ENCODE measurements around the gene TRIM22.
A peak's percentile ranks its signal among the peaks of the same experiment; 100 is the strongest.

DNA sequence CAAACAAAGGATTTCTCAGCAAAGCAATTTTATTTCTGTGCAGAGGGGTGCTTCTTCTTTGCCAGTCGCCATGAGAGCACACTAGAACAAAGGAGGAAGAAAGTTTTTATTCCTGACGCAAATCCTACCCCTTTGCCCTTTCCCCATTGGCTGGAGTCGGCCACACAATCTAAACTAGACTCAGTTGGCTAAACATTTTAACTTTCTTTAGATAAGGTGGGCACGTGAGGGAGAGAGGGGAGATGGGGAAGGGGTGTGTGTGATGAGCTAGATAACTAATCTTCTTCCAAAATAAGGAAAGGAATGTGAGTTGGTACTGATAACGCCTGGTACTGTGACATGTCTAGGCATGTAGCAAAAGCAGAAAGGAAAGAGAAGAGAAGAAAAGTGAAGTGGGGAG, 626 bp downstream of the TRIM22 start:
- TF ChIP-seq, protein P1, sequence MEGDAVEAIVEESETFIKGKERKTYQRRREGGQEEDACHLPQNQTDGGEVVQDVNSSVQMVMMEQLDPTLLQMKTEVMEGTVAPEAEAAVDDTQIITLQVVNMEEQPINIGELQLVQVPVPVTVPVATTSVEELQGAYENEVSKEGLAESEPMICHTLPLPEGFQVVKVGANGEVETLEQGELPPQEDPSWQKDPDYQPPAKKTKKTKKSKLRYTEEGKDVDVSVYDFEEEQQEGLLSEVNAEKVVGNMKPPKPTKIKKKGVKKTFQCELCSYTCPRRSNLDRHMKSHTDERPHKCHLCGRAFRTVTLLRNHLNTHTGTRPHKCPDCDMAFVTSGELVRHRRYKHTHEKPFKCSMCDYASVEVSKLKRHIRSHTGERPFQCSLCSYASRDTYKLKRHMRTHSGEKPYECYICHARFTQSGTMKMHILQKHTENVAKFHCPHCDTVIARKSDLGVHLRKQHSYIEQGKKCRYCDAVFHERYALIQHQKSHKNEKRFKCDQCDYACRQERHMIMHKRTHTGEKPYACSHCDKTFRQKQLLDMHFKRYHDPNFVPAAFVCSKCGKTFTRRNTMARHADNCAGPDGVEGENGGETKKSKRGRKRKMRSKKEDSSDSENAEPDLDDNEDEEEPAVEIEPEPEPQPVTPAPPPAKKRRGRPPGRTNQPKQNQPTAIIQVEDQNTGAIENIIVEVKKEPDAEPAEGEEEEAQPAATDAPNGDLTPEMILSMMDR (IDR thresholded peaks at IDR 0.05), result no peak
- TF ChIP-seq POLR2A (IDR thresholded peaks at IDR 0.05), result peak in 1 of 2 donors; percentile 1

Measured in thyroid gland (tissue), 4 donors.